OCI-LY3 (cell line): Measurements from ENCODE around the gene DDX39A.

Experiments
- CTCF ChIP-seq: fragments of 200-600, 300-600 bp; sonication (generic); IDR thresholded peaks from 2 replicates; pipeline ENCODE4 v1.5.1; 2014; ENCODE audit warnings: antibody characterized with exemption, low read length, low read depth
- EZH2phosphoT487 ChIP-seq: fragments of 200-600 bp; shearing (Covaris generic); IDR thresholded peaks from 2 replicates; pipeline ENCODE4 v1.6.1; 2018; ENCODE audit warnings: antibody characterized with exemption, mixed run types, low read depth

- TF ChIP-seq CTCF, result no peak
- TF ChIP-seq EZH2phosphoT487, result no peak
Measured at GRCh38 chr19:14412324-14412995, 6.7 kb downstream of the DDX39A start.
